Measurements from ENCODE around the gene MBD6. TPM values are rescaled to one million over a fixed set of nuclear protein-coding genes. Genes with fewer than 3 reads are reported as not detected.

Gene MBD6
- total RNA-seq, 1 donor from 2014 or later = 58.5 TPM

GRCh38 chr12:57543581-57543980 is 21.0 kb downstream of the MBD6 start:
- no peaks in the 10 kb centered on the region for H3K9me3 ChIP-seq (ENCODE audit: insufficient read depth, low read depth, low read length)
- TF ChIP-seq, protein P1, sequence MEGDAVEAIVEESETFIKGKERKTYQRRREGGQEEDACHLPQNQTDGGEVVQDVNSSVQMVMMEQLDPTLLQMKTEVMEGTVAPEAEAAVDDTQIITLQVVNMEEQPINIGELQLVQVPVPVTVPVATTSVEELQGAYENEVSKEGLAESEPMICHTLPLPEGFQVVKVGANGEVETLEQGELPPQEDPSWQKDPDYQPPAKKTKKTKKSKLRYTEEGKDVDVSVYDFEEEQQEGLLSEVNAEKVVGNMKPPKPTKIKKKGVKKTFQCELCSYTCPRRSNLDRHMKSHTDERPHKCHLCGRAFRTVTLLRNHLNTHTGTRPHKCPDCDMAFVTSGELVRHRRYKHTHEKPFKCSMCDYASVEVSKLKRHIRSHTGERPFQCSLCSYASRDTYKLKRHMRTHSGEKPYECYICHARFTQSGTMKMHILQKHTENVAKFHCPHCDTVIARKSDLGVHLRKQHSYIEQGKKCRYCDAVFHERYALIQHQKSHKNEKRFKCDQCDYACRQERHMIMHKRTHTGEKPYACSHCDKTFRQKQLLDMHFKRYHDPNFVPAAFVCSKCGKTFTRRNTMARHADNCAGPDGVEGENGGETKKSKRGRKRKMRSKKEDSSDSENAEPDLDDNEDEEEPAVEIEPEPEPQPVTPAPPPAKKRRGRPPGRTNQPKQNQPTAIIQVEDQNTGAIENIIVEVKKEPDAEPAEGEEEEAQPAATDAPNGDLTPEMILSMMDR (IDR thresholded peaks at IDR 0.05; ENCODE audit: insufficient read depth, low read depth, low read length) = no peak
- TF ChIP-seq EZH2 (IDR thresholded peaks at IDR 0.05; ENCODE audit: insufficient read depth, low read length) = no peak
- H2AFZ ChIP-seq (ENCODE audit: low read depth, low read length) = no peak overlapping the region
- no peak overlapping the region for H3K27ac ChIP-seq (ENCODE audit: low read depth, low read length)
- H3K79me2 ChIP-seq (ENCODE audit: insufficient read depth, low read length) = peaks cover 60% of the 10 kb centered on the region
- Mint-ChIP-seq H3K4me3 (ENCODE audit: unreplicated experiment) (no peak overlapping the region), H3K27me3 (ENCODE audit: low read depth, unreplicated experiment) (peaks cover 3% of the 10 kb centered on the region), H3K36me3 (ENCODE audit: low read depth, unreplicated experiment) (peaks cover 13% of the 10 kb centered on the region), H3K27ac (ENCODE audit: unreplicated experiment) (no peak overlapping the region), H3K9me3 (ENCODE audit: unreplicated experiment) (no peaks in the 10 kb centered on the region), H3K4me1 (ENCODE audit: low read depth, unreplicated experiment) (peaks cover 28% of the 10 kb centered on the region)
- H3K27me3 ChIP-seq (ENCODE audit: insufficient read depth, low read length) = peaks cover 2% of the 10 kb centered on the region
- peaks cover 25% of the 10 kb centered on the region for H3K4me1 ChIP-seq (ENCODE audit: insufficient read depth, low read length)
- FAIRE-seq (no peak), DNase-seq (ENCODE audit: low read depth) (no peak)
- no peak overlapping the region for H3K4me3 ChIP-seq (ENCODE audit: insufficient read depth, low read depth, low read length)
- H3K9ac ChIP-seq (ENCODE audit: low read length) = no peak overlapping the region
- no peak overlapping the region for H3K4me2 ChIP-seq (ENCODE audit: low read length)
- H3K36me3 ChIP-seq (ENCODE audit: insufficient read depth, low read length) = peaks cover 6% of the 10 kb centered on the region
- H4K20me1 ChIP-seq (ENCODE audit: insufficient read depth, low read length) = peaks cover 57% of the 10 kb centered on the region

- peak overlapping the region; percentile 90 for H3K4me3 ChIP-seq (ENCODE audit: insufficient read depth, low read depth, low read length)
- H2AFZ ChIP-seq (ENCODE audit: low read depth, low read length) = peak overlapping the region; percentile 79
- peaks cover 14% of the 10 kb centered on the region for H3K36me3 Mint-ChIP-seq (ENCODE audit: low read depth, unreplicated experiment)
- TF ChIP-seq, protein P1 (IDR thresholded peaks at IDR 0.05; ENCODE audit: insufficient read depth, low read depth, low read length) = no peak
- TF ChIP-seq EZH2 (IDR thresholded peaks at IDR 0.05; ENCODE audit: insufficient read depth, low read length) = no peak
- DNase-seq (ENCODE audit: low read depth) = peak; percentile 13
- peaks cover 46% of the 10 kb centered on the region for H3K79me2 ChIP-seq (ENCODE audit: insufficient read depth, low read length)
- peaks cover 3% of the 10 kb centered on the region for H3K36me3 ChIP-seq (ENCODE audit: insufficient read depth, low read length)
- peak overlapping the region; percentile 100 for H3K9ac ChIP-seq (ENCODE audit: low read length)
- peaks cover 25% of the 10 kb centered on the region for H3K4me1 ChIP-seq (ENCODE audit: insufficient read depth, low read length)
- FAIRE-seq = no peak
- peaks cover 11% of the 10 kb centered on the region for H3K27me3 Mint-ChIP-seq (ENCODE audit: low read depth, unreplicated experiment)
- H3K9me3 ChIP-seq (ENCODE audit: insufficient read depth, low read depth, low read length) = no peaks in the 10 kb centered on the region
- peaks cover 26% of the 10 kb centered on the region for H3K4me1 Mint-ChIP-seq (ENCODE audit: low read depth, unreplicated experiment)
- peaks cover 10% of the 10 kb centered on the region for H3K27me3 ChIP-seq (ENCODE audit: insufficient read depth, low read length)
- peak overlapping the region; percentile 91 for H3K27ac ChIP-seq (ENCODE audit: low read depth, low read length)
- peaks cover 3% of the 10 kb centered on the region for H3K9me3 Mint-ChIP-seq (ENCODE audit: unreplicated experiment)
- H3K4me3 Mint-ChIP-seq (ENCODE audit: unreplicated experiment) = peak overlapping the region; percentile 98
- peak overlapping the region; percentile 99 for H3K4me2 ChIP-seq (ENCODE audit: low read length)
- peaks cover 37% of the 10 kb centered on the region for H4K20me1 ChIP-seq (ENCODE audit: insufficient read depth, low read length)
- peak overlapping the region; percentile 98 for H3K27ac Mint-ChIP-seq (ENCODE audit: unreplicated experiment)
Observed at GRCh38 chr12:57545809-57546437, 23.3 kb downstream of the MBD6 start.
